Thoracic aorta (tissue), 2 donors: Measurements from ENCODE around the gene EMID1. TPM values are rescaled to one million over a fixed set of nuclear protein-coding genes. Genes with fewer than 3 reads are reported as not detected.

Source experiments
- ATAC-seq: fragments of 150-250 bp; one replicate; pipeline ENCODE4 v1.8.0; 2017; ENCODE audit warnings: low read depth; ENCODE audit not compliant: insufficient number of reproducible peaks, low FRiP score
- DNase-seq: peaks from one replicate; pipeline ENCODE4 v3.0.0-alpha.2; 2020; ENCODE audit warnings: low spot score
- H3K27ac ChIP-seq, 2 donors: fragments of 200-600 bp; sonication (generic); 1 replicate in 1 of 2; 2 replicates in 1 of 2; pipeline ENCODE4 v1.5.1; 2016; ENCODE audit warnings: mild to moderate bottlenecking in 2 of 2, moderate library complexity in 2 of 2
- H3K27me3 ChIP-seq: fragments of 200-600 bp; sonication (generic); replicated peaks from 2 replicates; pipeline ENCODE4 v1.6.0; 2016; ENCODE audit warnings: mild to moderate bottlenecking; ENCODE audit not compliant: insufficient read depth
- H3K36me3 ChIP-seq: fragments of 200-600 bp; sonication (generic); one replicate; pipeline ENCODE4 v1.5.1; 2016
- H3K4me1 ChIP-seq, 2 donors: fragments of 200-600 bp; sonication (generic); 1 replicate in 1 of 2; 2 replicates in 1 of 2; pipeline versions ENCODE4 v1.5.1 to v1.6.0; 2016; ENCODE audit warnings: low read depth in 2 of 2, mild to moderate bottlenecking in 1 of 2; ENCODE audit not compliant: control insufficient read depth in 1 of 2
- H3K4me3 ChIP-seq: fragments of 200-600 bp; sonication (generic); 2 replicates; pipeline ENCODE4 v1.5.1; 2016; ENCODE audit warnings: mild to moderate bottlenecking
- H3K9me3 ChIP-seq: fragments of 200-600 bp; sonication (generic); 2 replicates; pipeline ENCODE4 v1.5.1; 2016
- total RNA-seq, 2 donors: library from RNA; depleted of rRNA; stranded (reverse); fragments of >200 nt; gene quantifications; one replicate each; pipeline versions ENCODE4 v1.1.0 to v1.2.3, GENCODE V29; 2016
- TF ChIP-seq, protein P1 (sequence below): fragments of 200-600 bp; sonication (generic); IDR thresholded peaks from one replicate; pipeline ENCODE4 v1.5.1; 2019; ENCODE audit warnings: antibody characterized with exemption

Gene EMID1
- total RNA-seq, 2 donors from 2014 or later = 0.27 TPM; not detected in 1

DNA sequence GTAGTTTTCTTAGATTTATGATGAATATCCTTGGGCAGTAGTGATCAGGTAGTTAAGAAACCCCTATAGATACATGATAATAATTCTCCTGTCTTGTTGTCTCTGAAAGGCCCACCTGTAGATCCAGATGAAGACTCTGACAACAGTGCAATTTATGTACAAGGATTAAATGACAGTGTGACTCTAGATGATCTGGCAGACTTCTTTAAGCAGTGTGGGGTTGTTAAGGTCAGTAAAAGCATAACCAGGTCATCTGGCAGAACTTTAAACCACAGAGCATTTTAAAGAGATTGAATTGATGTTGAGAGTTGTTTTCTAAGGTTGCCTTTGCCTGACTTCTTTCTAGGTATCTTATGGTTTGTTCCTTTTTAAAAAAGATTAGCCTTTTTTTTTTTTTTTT is 86.7 kb downstream of the EMID1 start:
- Histone ChIP-seq H3K27me3 (no peaks in the 10 kb centered on the region), H3K36me3 (peaks cover 78% of the 10 kb centered on the region), H3K4me1 (peaks cover 0 to 10% of the 10 kb centered on the region in 2 donors), H3K27ac (no peak overlapping the region), H3K9me3 (no peaks in the 10 kb centered on the region), H3K4me3 (no peak overlapping the region)
- TF ChIP-seq, protein P1, sequence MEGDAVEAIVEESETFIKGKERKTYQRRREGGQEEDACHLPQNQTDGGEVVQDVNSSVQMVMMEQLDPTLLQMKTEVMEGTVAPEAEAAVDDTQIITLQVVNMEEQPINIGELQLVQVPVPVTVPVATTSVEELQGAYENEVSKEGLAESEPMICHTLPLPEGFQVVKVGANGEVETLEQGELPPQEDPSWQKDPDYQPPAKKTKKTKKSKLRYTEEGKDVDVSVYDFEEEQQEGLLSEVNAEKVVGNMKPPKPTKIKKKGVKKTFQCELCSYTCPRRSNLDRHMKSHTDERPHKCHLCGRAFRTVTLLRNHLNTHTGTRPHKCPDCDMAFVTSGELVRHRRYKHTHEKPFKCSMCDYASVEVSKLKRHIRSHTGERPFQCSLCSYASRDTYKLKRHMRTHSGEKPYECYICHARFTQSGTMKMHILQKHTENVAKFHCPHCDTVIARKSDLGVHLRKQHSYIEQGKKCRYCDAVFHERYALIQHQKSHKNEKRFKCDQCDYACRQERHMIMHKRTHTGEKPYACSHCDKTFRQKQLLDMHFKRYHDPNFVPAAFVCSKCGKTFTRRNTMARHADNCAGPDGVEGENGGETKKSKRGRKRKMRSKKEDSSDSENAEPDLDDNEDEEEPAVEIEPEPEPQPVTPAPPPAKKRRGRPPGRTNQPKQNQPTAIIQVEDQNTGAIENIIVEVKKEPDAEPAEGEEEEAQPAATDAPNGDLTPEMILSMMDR = no peak
- DNase-seq = no peak
- ATAC-seq = no peak

DNA sequence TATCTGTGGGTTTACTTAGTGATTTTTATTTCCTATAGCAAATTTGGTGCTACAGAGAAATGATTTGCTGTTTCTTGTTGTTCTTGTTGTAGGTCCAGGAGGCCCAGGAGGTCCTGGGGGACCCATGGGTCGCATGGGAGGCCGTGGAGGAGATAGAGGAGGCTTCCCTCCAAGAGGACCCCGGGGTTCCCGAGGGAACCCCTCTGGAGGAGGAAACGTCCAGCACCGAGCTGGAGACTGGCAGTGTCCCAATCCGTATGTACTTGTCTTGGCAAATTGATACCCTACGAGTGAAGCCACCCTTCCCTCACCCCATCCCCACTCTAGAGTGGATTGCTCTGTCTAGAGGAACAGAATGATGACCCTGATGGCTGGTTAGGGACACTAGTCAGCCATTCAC is 92.9 kb downstream of the EMID1 start:
- ATAC-seq = no peak
- peaks cover 57% of the 10 kb centered on the region for H3K36me3 ChIP-seq
- no peak overlapping the region for H3K4me3 ChIP-seq
- no peak overlapping the region for H3K27ac ChIP-seq
- peaks cover 0 to 18% of the 10 kb centered on the region in 2 donors for H3K4me1 ChIP-seq
- H3K27me3 ChIP-seq = no peaks in the 10 kb centered on the region
- DNase-seq = no peak
- TF ChIP-seq, protein P1 = no peak
- no peaks in the 10 kb centered on the region for H3K9me3 ChIP-seq

DNA sequence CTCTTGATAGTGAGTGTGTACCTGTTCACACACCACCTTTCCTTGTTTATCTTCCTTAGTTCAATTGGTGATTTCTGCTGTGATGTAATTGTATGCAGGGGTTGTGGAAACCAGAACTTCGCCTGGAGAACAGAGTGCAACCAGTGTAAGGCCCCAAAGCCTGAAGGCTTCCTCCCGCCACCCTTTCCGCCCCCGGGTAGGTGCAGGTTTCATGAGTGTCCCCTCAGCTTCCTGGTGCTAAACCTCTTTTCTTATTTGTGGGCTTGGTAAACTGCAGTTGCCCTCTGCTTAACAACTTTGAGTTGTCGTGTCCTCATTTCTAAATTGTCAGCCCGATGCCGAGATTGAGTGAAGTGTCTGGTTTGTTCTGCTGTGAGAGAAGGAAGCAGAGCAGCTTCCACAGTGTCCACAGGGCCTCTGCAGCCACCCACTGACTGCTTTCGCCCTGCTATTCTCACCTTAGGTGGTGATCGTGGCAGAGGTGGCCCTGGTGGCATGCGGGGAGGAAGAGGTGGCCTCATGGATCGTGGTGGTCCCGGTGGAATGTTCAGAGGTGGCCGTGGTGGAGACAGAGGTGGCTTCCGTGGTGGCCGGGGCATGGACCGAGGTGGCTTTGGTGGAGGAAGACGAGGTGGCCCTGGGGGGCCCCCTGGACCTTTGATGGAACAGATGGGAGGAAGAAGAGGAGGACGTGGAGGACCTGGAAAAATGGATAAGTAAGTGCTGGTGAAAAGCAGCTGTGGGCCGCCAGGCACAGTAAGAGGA is 93.6 kb downstream of the EMID1 start:
- no peak overlapping the region for H3K4me3 ChIP-seq
- no peak for ATAC-seq
- H3K36me3 ChIP-seq = peaks cover 51% of the 10 kb centered on the region
- DNase-seq = no peak
- no peak overlapping the region for H3K27ac ChIP-seq
- H3K9me3 ChIP-seq = no peaks in the 10 kb centered on the region
- TF ChIP-seq, protein P1 = no peak
- H3K27me3 ChIP-seq = no peaks in the 10 kb centered on the region
- peaks cover 0 to 18% of the 10 kb centered on the region in 2 donors for H3K4me1 ChIP-seq

DNA sequence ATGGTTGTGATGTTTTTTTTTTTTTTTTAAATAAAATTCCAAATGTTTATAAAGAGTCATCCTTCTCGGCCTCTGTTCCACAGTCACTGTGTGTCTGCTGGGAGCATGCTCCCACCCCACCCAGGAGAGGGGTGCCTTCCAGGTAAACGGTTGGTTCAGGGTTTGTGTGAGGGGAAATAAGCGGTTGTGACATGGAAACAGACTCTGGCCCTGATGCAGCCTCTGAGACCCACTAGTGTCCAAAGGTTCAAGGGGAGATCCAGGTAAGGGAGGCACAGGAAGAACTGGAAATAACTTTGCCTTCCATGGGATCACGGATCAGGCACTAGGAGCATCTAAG is 94.7 kb downstream of the EMID1 start:
- ATAC-seq (no peak), DNase-seq (no peak)
- Histone ChIP-seq H3K27me3 (no peaks in the 10 kb centered on the region), H3K4me1 (peaks cover 0 to 18% of the 10 kb centered on the region in 2 donors), H3K4me3 (no peak overlapping the region), H3K9me3 (no peaks in the 10 kb centered on the region), H3K27ac (no peak overlapping the region), H3K36me3 (peaks cover 50% of the 10 kb centered on the region)
- TF ChIP-seq, protein P1 = no peak

DNA sequence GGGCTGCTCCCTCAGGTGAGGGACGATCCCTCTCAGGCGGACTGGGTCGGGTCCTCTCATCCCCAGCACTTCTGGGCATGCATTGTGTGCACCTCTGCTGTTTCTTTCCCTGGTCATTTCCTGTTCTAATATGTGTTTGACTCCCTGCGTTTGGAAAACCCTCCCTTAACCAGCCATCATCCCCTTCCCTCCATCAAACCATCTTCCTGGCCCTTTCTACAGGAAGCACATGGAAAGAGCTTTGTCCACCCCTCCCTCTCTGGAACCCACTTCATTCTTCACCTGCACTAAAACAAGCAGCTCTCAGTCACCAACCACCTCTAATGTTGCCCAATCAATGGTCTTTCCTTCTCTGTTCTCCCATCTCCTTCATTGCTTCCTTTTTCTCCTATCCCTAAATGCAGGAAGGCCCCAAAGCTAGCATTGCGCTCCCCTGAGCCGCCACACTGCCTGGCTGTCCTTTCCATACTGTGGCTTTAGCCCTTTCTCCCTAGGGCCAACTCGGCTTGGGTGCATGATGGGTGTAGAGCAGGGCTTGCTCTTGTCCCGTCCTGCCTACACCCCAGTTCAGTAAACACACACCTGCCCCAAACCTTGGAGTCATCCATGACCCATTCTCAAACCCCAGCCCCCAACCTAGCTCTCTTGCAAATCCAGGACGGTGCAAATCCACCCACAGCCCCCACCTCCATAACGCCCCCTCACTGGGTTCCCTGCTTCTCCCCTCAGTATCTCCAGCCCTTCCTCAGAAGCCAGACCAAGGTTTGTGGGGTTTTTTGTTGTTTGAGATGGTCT is 95.3 kb downstream of the EMID1 start:
- no peak overlapping the region for H3K27ac ChIP-seq
- peaks cover 44% of the 10 kb centered on the region for H3K36me3 ChIP-seq
- TF ChIP-seq, protein P1 = no peak
- no peaks in the 10 kb centered on the region for H3K9me3 ChIP-seq
- no peak overlapping the region for H3K4me3 ChIP-seq
- H3K27me3 ChIP-seq = no peaks in the 10 kb centered on the region
- ATAC-seq = no peak
- H3K4me1 ChIP-seq = peaks cover 0 to 18% of the 10 kb centered on the region in 2 donors
- DNase-seq = no peak
